ENCODE measurements around the gene MEX3B. TPM values are rescaled to one million over a fixed set of nuclear protein-coding genes. Genes with fewer than 3 reads are reported as not detected.

Gene MEX3B
- 18.1 TPM for polyA plus RNA-seq (2013, experiment 1 of 2)
- polyA plus RNA-seq (2013, experiment 2 of 2): 20.1 TPM

- Histone ChIP-seq H3K9ac (ENCODE audit: low read depth, low read length) (peak within 1 kb of the TSS; percentile 91), H3K27ac (ENCODE audit: low read depth, low read length) (peak within 1 kb of the TSS; percentile 95), H3K36me3 (ENCODE audit: insufficient read depth, low read length) (peaks cover 12% of the 10 kb centered on the region; the same call in 1 of the 2 replicates), H3K27me3 (ENCODE audit: insufficient read depth, low read length) (peaks cover 49% of the 10 kb centered on the region), H3K4me1 (ENCODE audit: insufficient read depth, low read length) (peaks cover 10% of the 10 kb centered on the region), H3K4me3 (ENCODE audit: low read length) (peak within 1 kb of the TSS; percentile 95), H3K9me3 (ENCODE audit: insufficient read depth, low read depth, low read length) (no peaks in the 10 kb centered on the region)
- WGBS: under 1% methylated on average over 58 of the region's 68 CpGs
These were observed at the start of gene MEX3B for GRCh38 chr15:82045892-82046665. MEX3B (minus strand) TSS chr15:82046018; CDS start chr15:82045705, 313 bp downstream.

GRCh38 chr15:82093774-82094211 lies 48.0 kb upstream of the MEX3B start:
- no peaks in the 10 kb centered on the region for H3K9me3 ChIP-seq (ENCODE audit: insufficient read depth, low read depth, low read length)
- no peak overlapping the region for H3K4me3 ChIP-seq (ENCODE audit: low read length)
- no peak overlapping the region for H3K9ac ChIP-seq (ENCODE audit: low read depth, low read length)
- H3K36me3 ChIP-seq (ENCODE audit: insufficient read depth, low read length): no peaks in the 10 kb centered on the region
- H3K4me1 ChIP-seq (ENCODE audit: insufficient read depth, low read length): peaks cover 8% of the 10 kb centered on the region
- H3K27ac ChIP-seq (ENCODE audit: low read depth, low read length): no peak overlapping the region
- 93% methylated on average over 13 of the region's 13 CpGs for WGBS
- H3K27me3 ChIP-seq (ENCODE audit: insufficient read depth, low read length): no peaks in the 10 kb centered on the region

- H3K9me3 ChIP-seq (ENCODE audit: insufficient read depth, low read depth, low read length): no peaks in the 10 kb centered on the region
- H3K27ac ChIP-seq (ENCODE audit: low read depth, low read length): no peak overlapping the region
- WGBS: 92% methylated on average over 5 of the region's 5 CpGs
- H3K9ac ChIP-seq (ENCODE audit: low read depth, low read length): no peak overlapping the region
- no peaks in the 10 kb centered on the region for H3K36me3 ChIP-seq (ENCODE audit: insufficient read depth, low read length)
- H3K27me3 ChIP-seq (ENCODE audit: insufficient read depth, low read length): no peaks in the 10 kb centered on the region
- no peak overlapping the region for H3K4me3 ChIP-seq (ENCODE audit: low read length)
- H3K4me1 ChIP-seq (ENCODE audit: insufficient read depth, low read length): peaks cover 12% of the 10 kb centered on the region
These were observed 47.5 kb upstream of the MEX3B start for GRCh38 chr15:82093325-82093724.

- Histone ChIP-seq H3K4me3 (ENCODE audit: low read length) (no peak overlapping the region), H3K4me1 (ENCODE audit: insufficient read depth, low read length) (peaks cover 15% of the 10 kb centered on the region), H3K36me3 (ENCODE audit: insufficient read depth, low read length) (no peaks in the 10 kb centered on the region), H3K27me3 (ENCODE audit: insufficient read depth, low read length) (no peaks in the 10 kb centered on the region), H3K9me3 (ENCODE audit: insufficient read depth, low read depth, low read length) (no peaks in the 10 kb centered on the region), H3K9ac (ENCODE audit: low read depth, low read length) (no peak overlapping the region), H3K27ac (ENCODE audit: low read depth, low read length) (no peak overlapping the region)
- 93% methylated on average over 3 of the region's 3 CpGs for WGBS
These were observed 45.9 kb upstream of the MEX3B start for GRCh38 chr15:82091636-82092140.

- no peaks in the 10 kb centered on the region for H3K36me3 ChIP-seq (ENCODE audit: insufficient read depth, low read length)
- no peaks in the 10 kb centered on the region for H3K9me3 ChIP-seq (ENCODE audit: insufficient read depth, low read depth, low read length)
- no peaks in the 10 kb centered on the region for H3K27me3 ChIP-seq (ENCODE audit: insufficient read depth, low read length)
- H3K4me3 ChIP-seq (ENCODE audit: low read length): no peak overlapping the region
- WGBS: 94% methylated on average over 13 of the region's 16 CpGs
- H3K4me1 ChIP-seq (ENCODE audit: insufficient read depth, low read length): peaks cover 15% of the 10 kb centered on the region
- H3K27ac ChIP-seq (ENCODE audit: low read depth, low read length): no peak overlapping the region
- no peak overlapping the region for H3K9ac ChIP-seq (ENCODE audit: low read depth, low read length)
These were observed 40.6 kb upstream of the MEX3B start for GRCh38 chr15:82086243-82086995.

- 91% methylated on average over 14 of the region's 14 CpGs for WGBS
- H3K9me3 ChIP-seq (ENCODE audit: insufficient read depth, low read depth, low read length): no peaks in the 10 kb centered on the region
- no peaks in the 10 kb centered on the region for H3K36me3 ChIP-seq (ENCODE audit: insufficient read depth, low read length)
- no peak overlapping the region for H3K27ac ChIP-seq (ENCODE audit: low read depth, low read length)
- no peak overlapping the region for H3K9ac ChIP-seq (ENCODE audit: low read depth, low read length)
- H3K27me3 ChIP-seq (ENCODE audit: insufficient read depth, low read length): no peaks in the 10 kb centered on the region
- no peak overlapping the region for H3K4me3 ChIP-seq (ENCODE audit: low read length)
- H3K4me1 ChIP-seq (ENCODE audit: insufficient read depth, low read length): no peaks in the 10 kb centered on the region
These were observed 36.3 kb upstream of the MEX3B start for GRCh38 chr15:82081914-82082762.

- H3K27me3 ChIP-seq (ENCODE audit: insufficient read depth, low read length): no peaks in the 10 kb centered on the region
- H3K9me3 ChIP-seq (ENCODE audit: insufficient read depth, low read depth, low read length): no peaks in the 10 kb centered on the region
- no peak overlapping the region for H3K9ac ChIP-seq (ENCODE audit: low read depth, low read length)
- no peaks in the 10 kb centered on the region for H3K4me1 ChIP-seq (ENCODE audit: insufficient read depth, low read length)
- H3K4me3 ChIP-seq (ENCODE audit: low read length): no peak overlapping the region
- whole genome bisulfite sequencing: 94% methylated on average over 6 of the region's 6 CpGs
- no peaks in the 10 kb centered on the region for H3K36me3 ChIP-seq (ENCODE audit: insufficient read depth, low read length)
- H3K27ac ChIP-seq (ENCODE audit: low read depth, low read length): no peak overlapping the region
These were observed 35.0 kb upstream of the MEX3B start for GRCh38 chr15:82080774-82081173.

- no peaks in the 10 kb centered on the region for H3K27me3 ChIP-seq (ENCODE audit: insufficient read depth, low read length)
- no peaks in the 10 kb centered on the region for H3K9me3 ChIP-seq (ENCODE audit: insufficient read depth, low read depth, low read length)
- H3K9ac ChIP-seq (ENCODE audit: low read depth, low read length): no peak overlapping the region
- no peak overlapping the region for H3K27ac ChIP-seq (ENCODE audit: low read depth, low read length)
- H3K4me3 ChIP-seq (ENCODE audit: low read length): no peak overlapping the region
- WGBS: 87% methylated on average over 5 of the region's 5 CpGs
- H3K36me3 ChIP-seq (ENCODE audit: insufficient read depth, low read length): no peaks in the 10 kb centered on the region
- H3K4me1 ChIP-seq (ENCODE audit: insufficient read depth, low read length): no peaks in the 10 kb centered on the region
These were observed 33.9 kb upstream of the MEX3B start for GRCh38 chr15:82079736-82080135.

GRCh38 chr15:82074610-82075009 lies 28.8 kb upstream of the MEX3B start:
- WGBS: 100% methylated on average over 1 of the region's 1 CpG
- Histone ChIP-seq H3K36me3 (ENCODE audit: insufficient read depth, low read length) (no peaks in the 10 kb centered on the region), H3K27ac (ENCODE audit: low read depth, low read length) (no peak overlapping the region), H3K4me1 (ENCODE audit: insufficient read depth, low read length) (no peaks in the 10 kb centered on the region), H3K9ac (ENCODE audit: low read depth, low read length) (no peak overlapping the region), H3K9me3 (ENCODE audit: insufficient read depth, low read depth, low read length) (no peaks in the 10 kb centered on the region), H3K27me3 (ENCODE audit: insufficient read depth, low read length) (no peaks in the 10 kb centered on the region), H3K4me3 (ENCODE audit: low read length) (no peak overlapping the region)

- no peaks in the 10 kb centered on the region for H3K9me3 ChIP-seq (ENCODE audit: insufficient read depth, low read depth, low read length)
- H3K4me1 ChIP-seq (ENCODE audit: insufficient read depth, low read length): no peaks in the 10 kb centered on the region
- no peak overlapping the region for H3K4me3 ChIP-seq (ENCODE audit: low read length)
- H3K27me3 ChIP-seq (ENCODE audit: insufficient read depth, low read length): no peaks in the 10 kb centered on the region
- H3K36me3 ChIP-seq (ENCODE audit: insufficient read depth, low read length): no peaks in the 10 kb centered on the region
- H3K9ac ChIP-seq (ENCODE audit: low read depth, low read length): no peak overlapping the region
- H3K27ac ChIP-seq (ENCODE audit: low read depth, low read length): no peak overlapping the region
- WGBS: 90% methylated on average over 5 of the region's 5 CpGs
These were observed 27.2 kb upstream of the MEX3B start for GRCh38 chr15:82072926-82073537.
